HG03103 (cell line): ENCODE measurements around the gene LPAR3.

ENCODE experiments used
- ATAC-seq: cut with Tn5 transposase; IDR thresholded peaks from one replicate; pipeline ENCODE4 v1.9.1; 2021; ENCODE audit warnings: low read depth; ENCODE audit not compliant: unreplicated experiment

LPAR3 gene

DNA sequence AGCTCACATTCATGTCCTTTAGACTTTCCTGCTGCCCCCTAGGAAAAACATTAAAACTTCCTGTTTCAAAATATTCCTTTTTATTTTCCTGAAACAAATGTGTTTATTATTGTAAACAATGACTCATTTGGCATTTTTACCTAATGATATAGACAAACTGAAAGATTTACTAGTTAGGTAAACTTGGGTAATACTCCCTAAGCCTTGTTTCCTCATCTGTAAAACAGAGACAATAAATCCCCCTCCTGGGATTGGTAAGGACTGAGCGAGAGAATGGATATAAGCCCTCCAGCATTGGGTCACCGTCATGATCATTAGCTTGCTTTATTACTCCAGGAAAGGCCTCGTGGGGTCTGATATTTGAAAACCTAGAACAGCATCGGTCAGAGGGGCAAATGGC is 59.8 kb downstream of the LPAR3 start:
- no peak for ATAC-seq

DNA sequence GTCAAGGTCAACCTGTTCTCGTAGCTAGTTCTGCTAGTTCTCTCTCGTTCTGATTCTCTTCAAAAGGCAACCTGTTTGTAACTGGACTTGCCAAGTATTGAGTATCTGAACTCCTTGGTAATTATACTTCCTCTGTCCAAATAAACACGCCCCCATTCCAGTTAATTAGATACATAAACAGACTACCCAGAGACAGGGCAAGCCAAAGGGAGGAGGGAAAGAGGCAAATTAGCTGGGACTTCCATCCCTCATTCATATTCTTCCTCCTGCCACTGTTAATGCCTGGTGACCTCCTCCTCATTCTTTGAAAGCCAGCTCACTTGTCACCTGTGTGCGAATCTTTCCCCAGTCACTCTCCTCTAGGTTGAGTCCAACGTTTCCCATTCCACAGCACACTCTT is 62.9 kb downstream of the LPAR3 start:
- no peak for ATAC-seq

DNA sequence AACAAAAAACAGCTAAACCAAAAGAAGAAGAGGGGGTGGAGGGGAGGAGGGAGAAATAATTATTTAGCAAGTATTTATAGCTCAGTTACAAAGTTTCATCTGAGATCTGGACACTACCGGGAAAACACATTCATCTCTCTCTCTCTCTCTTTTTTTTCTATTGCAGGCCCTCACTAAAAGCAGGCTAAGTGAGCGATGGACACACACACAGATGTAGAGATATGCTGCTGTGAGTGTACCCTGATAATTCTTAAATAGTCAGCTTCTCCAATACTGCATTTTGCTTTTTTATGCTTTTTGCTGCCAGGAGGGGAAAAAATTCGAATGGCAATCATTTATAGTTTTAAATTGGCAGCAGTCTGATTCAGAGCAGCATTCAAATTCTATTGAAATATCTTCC is 65.0 kb downstream of the LPAR3 start:
- ATAC-seq = no peak

DNA sequence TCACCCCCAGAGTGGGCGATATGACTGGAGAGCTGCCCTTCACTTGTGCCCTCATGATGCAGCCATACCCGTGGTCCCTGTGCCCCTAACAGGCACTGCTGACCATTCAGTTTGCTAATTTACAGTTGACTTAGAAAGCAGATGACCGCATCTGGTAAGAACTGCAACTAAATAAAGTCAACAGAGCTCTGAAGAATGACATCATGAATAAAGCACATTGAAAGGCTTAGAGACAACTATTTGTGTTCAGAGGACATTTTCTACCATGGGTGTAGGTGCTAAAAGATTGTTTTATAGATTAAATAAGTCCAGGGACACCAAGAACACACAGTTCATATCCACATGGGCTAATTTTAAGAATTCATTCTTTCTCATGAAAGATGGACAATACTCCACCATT is 65.5 kb downstream of the LPAR3 start:
- ATAC-seq = no peak

DNA sequence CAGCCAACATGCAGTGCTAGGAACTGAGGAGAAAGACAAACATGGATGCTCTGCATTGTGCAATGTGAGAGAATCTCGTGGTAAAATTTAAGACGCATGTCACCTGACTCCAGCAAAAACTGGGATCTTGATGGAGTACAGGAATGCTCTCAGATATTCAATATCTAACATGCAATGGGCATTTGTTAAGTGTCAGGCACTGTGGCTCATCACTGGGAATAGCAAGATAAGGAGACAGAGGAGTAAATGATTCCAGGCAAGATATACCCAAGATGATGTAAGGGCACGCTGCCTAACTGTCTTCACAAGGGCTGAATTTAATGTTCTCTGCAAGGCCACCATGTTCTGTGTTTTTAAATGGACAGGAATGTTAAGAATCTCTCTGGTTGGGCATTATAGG is 67.8 kb downstream of the LPAR3 start:
- ATAC-seq = no peak

DNA sequence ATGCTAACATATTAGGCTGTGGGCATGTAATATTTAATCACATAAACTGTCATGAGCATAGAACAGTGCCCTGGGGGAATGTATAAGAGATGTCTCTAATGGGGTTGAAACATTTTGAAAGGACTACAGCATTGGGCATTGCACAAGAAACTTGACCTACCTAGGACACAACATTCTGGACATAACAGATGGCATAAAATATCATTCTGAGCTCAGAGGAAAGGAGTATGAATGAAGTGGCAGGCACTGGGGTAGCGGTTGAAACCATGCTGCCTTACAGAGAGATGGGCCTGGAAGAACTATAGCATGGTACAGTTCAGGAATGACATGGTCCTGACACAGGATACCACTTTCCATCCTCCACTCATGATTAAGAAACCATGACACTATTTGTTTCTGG is 69.0 kb downstream of the LPAR3 start:
- ATAC-seq = no peak

DNA sequence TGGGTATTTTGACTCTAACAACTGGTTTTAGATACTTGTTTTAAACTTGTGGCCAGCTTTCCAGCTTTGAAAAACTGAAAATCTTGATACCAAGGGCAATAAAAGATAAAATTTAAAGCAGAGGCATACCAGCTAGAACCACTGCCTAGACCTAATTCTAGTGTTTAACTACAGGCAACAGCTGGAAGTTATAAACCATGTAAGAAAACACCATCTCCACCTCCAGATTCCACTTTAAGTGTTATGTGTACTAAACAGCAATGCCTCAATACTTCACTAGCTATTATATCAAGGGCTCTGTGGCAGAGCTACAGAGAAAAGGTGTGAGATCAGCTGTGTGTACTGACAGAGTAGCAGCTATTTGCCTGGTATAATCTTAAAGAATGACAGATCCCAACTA is 69.5 kb downstream of the LPAR3 start:
- no peak for ATAC-seq

DNA sequence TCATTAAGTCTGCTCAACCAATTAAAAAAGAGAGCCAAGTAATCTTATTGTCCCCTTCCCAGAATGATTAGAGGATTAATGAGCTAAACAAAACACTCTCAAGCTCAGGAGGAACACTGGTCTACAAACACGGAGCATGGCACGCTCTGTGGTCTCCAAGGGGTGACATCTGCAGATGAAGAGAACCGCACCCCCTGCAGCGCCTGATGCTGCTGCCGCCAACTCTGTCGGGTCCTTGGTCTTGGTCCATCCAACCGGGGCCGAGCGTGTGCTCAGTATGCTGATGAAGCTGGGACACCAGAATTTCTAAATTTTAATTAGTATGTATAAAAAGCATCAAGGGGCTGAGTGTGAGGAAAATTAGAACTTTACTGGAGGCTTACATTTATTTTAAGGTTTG is 82.7 kb downstream of the LPAR3 start:
- ATAC-seq = no peak

DNA sequence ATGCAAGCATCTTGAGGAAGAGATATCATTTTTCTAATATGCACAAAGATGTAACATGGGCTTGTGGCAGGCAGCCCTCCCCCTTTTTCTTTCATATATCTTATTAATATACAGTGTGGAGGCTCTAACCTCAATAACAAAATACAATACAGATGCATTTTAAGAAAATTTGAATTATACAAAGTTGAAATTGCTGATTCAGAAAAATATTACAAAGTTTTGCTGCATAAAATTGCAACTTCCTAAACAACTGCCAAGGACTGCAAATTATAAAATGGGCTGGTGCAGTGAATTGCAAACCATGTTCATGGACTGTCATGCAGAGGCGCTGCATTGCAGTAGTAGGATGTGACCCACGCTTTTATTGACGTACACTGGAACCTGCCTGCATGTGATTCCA is 84.0 kb downstream of the LPAR3 start:
- no peak for ATAC-seq

DNA sequence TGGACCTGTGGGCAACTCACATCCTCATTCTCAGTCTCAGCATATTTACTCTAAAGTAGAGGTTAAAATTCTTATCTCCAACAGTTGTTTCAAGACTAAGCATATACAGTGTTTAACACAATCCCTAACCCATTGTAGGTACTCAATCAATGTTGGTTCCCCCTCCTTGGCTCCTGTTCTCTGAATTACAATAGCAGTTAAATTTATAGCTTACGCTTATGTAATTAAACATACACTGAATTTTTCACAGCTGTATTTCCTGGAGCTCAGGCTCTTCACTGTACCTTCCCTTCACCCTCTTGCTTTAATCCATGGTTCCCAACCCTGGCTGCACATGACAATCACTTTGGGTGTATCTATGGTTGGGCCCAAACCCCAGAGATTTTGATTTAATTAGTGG is 89.4 kb downstream of the LPAR3 start:
- ATAC-seq = no peak

DNA sequence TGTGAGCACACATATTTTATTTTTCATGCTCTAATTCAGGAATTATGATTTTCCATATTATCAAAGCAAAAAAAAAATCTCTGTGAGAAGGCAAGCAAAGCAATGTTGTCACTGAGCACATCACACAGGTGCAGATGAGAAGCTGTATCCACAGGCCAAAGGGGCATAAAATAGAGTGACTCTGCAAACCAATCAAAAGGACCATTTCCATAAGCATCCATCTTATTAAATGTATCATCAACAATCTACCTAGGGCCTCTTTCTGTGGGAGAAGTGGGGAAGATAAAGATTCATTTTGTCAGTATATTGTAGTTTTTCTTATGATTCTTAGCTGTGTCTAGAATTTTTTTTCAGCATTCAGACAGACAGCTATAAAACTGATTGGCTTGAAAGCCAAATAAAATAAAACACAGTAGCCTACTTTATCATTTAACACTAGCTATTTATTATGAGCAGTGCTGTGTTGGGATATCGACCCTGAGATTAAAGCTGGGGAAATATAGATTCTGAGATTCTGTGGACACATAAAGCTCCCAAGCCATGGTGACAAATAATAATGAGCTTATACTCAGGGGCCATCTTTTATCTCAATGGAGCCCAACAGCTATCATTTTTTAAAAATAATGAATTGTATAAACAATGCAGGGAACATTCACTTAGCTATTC is 90.3 kb downstream of the LPAR3 start:
- no peak for ATAC-seq

DNA sequence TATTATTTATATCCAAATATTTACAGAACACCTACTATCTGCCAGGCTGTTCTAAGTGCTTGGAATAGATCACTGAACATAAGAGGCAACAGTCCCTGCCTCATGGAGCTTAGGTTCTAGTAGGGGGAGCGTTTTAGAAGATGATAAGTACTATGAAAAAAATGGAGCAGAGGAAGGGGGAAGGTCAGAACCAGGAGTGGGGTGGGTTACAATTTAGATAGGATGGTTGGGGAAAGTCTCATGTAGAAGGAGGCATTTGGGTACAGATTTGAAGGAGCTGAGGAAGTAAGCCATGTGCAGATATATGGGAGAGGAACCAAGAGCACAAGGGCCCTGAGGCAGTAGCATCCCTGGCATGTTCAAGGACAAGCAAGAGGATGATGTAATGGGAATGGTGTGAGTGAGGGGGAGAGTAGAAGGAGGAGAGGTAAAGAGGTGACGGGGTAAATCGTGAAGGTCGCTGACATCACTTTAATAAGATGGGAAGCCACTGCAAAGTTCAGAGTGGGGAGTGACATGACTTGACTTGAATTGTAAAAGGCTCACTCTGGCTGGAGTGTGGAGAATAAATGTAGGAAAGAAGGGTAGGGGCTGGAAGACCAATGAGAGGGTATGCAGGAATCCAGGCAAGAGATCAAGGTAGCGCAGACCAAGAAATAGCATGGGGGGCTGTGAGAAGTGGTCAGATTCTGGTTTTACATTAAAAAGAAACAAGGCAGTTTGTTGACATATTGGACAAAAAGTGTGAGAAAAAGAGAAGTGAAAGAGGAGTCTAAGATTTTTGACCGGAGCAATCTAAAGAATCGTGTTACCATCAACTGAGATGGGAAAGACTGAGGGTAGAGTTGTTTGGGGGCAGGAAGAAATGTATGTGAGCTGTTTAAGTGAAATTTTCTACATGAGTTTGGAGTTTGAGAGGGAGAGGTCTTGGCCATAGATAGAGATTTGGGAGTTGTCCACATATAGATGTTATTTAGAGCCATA is 92.6 kb downstream of the LPAR3 start:
- no peak for ATAC-seq

DNA sequence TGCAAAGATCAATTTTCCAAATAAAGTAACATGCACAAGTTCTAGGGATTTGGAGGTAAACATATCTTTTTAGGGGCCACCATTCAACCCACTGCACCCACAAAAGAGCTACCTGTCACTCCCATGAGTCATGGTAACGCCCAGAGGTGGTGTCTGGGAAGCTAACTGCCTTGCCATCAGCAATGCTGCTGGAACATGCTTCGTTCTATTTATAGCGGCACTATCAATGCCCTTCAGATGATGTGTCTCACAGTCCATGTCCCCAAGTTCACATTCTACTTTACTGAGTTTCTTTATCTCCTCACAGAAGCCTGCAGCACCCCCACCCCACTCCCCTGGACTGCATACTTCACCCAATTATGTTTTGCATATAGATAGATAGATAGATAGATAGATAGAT is 95.4 kb downstream of the LPAR3 start:
- no peak for ATAC-seq

DNA sequence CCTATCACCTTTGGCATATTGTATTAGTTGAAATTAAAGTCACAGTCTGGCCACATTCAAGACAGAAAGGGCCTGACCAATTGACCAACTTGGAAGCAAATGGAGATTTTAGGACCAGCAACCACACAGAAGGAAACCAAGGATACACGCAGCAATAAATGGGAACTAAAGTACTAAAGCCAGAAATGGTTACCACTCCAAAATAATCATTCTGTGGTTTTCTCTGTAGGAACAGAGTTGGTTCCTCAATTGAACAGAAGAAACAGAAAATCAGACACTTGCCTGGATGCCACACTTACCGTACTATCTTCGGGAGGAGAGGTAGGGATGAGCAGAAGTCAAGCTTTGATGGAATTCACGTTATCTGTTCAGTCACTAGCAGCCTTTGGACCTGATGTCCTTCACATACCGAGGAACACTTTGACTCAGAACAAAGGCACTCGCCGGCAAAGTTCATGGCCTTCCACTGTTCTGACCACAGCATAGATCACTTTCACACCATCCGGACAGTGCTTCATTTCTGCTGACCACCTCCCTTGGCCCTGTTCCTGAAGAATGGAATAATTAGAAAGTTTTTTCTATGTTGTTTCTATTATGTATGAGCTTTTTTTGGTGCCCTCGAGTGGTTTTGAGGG is 96.9 kb downstream of the LPAR3 start:
- no peak for ATAC-seq

DNA sequence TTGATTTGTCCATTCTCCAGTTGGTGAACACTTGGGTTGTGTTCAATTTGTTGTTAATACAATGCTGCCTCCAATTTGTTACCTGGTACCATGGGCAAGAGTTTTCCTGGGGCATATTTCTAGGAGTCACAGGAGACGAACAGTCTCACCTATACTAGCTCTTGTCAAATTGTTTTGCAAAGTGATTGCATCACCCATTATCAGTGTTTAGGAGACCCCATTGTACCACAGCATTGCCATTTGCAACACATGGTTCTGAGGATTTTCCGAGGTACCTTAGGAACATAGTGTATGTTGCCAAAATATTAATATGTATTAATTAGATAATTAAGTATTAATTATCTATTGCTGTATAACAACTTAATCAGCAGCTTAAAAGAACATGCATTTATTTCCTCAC is 97.8 kb downstream of the LPAR3 start:
- no peak for ATAC-seq

DNA sequence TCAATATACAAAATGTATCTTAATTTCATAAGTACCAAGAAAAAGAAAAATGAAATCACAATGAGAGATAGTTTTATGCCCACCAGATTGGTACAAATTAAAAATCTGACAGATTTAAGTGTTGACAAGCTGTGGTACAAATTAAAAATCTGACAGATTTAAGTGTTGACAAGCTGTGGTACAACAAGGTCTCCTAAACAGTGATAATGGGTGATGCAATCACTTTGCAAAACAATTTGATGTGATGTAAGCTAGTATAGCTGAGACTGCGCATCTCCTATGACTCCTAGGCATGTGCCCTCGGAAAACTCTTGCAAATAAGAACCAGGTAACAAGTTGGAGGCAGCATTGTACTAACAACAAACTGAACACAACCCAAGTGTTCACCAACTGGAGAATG is 100.6 kb downstream of the LPAR3 start:
- no peak for ATAC-seq

DNA sequence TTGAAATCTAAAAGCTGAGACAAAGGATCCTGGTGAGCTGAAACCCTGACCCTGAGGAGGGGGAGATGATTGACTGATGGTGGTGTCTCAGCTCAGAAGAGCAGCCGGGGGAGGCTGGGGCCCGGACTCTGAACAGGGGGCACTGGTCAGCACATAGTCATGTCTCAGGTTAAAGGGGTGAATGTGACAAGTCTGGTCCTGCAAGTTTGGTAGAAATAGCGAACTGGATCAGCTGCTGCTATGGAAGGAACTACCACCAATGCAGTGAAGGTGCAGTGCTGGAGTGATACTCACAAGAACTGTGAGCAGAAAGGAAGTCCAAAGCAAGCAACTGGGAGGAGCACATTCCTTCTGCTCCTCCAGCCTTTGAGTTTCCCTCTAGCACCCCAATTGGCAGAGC is 104.0 kb downstream of the LPAR3 start:
- ATAC-seq = no peak

DNA sequence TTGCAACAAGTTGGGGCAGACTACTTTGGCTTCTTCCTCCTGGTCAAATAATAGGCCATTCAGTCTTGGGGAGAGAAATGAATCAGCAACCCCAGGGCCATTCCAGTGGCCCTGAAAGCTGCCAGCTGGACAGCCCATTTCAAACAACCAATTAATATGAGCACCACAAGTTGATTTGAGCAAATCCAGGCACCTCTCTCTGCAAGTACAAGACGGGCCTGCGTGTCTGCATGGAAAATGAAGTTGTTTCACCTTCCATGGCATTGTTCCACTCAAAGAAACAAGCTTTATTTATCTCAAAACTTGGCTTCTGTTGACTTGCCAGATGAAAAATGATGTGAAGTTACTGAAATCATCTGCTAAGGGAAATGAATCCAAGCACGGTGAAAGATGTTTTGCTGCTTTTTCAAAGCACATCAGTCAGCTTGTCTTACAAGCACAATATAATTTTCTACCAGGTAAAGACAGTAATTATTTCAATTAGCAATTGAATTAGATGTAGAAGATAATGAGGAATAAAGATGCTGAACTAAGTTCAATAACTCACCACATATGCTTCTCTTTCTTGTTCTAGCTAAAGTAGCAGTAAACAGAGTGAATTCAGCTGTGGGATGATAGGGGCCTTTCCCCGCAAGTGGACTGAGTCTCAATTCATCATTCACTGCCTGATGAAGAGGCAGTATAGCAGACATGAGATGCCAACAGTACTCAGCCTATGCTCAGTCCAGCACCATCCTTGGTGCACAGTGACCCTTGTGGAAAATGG is 107.6 kb downstream of the LPAR3 start:
- no peak for ATAC-seq

DNA sequence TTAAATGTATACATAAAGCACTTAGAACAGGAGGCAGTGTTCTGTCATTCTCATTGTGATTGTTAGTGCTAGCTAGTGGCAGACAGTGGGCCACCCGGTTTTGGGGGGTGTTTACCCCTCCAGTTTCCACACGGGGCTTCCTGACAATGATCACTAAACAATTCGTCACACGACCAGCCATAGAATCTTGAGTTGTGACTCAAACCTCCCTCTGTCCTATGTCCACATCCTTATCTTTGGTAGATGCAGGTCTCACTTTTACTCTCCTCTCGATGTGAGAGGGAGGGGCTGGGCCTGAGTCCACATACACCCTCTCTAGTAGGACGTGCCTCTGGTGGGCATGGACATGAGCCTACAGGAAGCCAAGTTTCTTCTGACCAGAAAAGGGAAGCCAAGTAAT is 110.1 kb downstream of the LPAR3 start:
- ATAC-seq = no peak

DNA sequence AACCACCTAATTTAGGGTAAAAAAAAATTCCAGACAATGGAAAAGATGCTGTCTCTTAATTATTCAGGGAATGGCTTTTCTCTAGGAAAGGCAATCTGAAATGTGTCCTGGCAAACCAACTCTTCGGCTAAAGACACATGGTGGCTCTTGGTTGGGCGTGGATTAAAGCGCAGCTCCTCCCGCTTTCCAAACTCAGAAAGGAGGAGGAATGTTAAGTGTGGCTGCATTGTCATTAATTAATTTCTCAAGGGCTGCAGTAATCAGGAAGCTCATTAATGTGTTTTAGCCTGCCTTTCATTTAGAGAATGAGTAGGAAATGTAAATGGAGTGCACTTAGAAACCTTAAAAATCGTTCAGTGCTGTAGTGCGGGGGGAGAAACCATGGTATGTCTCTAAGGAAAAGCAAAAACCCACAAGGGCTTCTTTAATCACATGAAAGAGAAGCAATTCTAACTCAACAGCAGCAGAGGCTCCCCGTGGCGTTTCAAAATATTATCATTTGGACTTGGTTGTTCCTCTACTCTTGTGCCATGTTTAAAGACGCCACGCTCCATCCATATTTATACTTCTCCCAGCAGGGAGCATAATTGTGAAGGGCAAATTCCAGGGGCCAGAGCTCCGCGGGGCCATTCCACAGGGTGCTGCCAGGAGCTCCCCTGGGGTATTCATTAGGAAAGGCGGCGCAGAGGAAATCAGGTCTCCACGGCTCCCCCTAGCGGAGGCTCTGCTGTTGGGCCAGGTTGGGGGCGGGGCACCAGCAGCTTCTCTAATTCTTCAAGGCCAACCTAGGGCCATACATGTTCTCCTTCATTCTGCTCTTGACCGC is 110.8 kb downstream of the LPAR3 start:
- ATAC-seq = peak; percentile 85
